Stimulated activated effector memory CD8-positive, alpha-beta T cell treated with anti-CD3 and anti-CD28 coated beads, Interleukin-12 subunit alpha, Interleukin-12 subunit beta, amount 100 ng/mL, for 72 hours (primary cell): Measurements from ENCODE around the gene VEPH1.

ENCODE experiments used
- ATAC-seq: fragments of 150-1000 bp; cut with Tn5 transposase; 2 replicates; pipeline ENCODE4 v1.10.0; 2021
- DNase-seq, 2 donors: peaks; one replicate each; pipeline ENCODE4 v3.0.0; 2021 to 2022; ENCODE audit warnings: low spot score in 2 of 2
- H3K27ac Mint-ChIP-seq: one replicate; pipeline ENCODE4 v1.8.0; 2022; ENCODE audit warnings: mild to moderate bottlenecking, mixed read lengths
- H3K36me3 Mint-ChIP-seq: one replicate; pipeline ENCODE4 v1.8.0; 2022; ENCODE audit warnings: mild to moderate bottlenecking, mixed read lengths
- H3K4me1 Mint-ChIP-seq: one replicate; pipeline ENCODE4 v1.8.0; 2022; ENCODE audit warnings: mixed read lengths
- H3K4me3 Mint-ChIP-seq: one replicate; pipeline ENCODE4 v1.8.0; 2022; ENCODE audit warnings: mild to moderate bottlenecking, mixed read lengths
- H3K9me3 Mint-ChIP-seq: one replicate; pipeline ENCODE4 v1.8.0; 2022; ENCODE audit warnings: mixed read lengths

The VEPH1 gene

GRCh38 chr3:157285141-157285540 is 218.1 kb downstream of the VEPH1 start:
- no peak for DNase-seq
- Mint-ChIP-seq H3K4me3 (no peak overlapping the region), H3K27ac (no peak overlapping the region), H3K36me3 (no peaks in the 10 kb centered on the region), H3K4me1 (no peaks in the 10 kb centered on the region), H3K9me3 (no peaks in the 10 kb centered on the region)
- no peak for ATAC-seq

GRCh38 chr3:157284688-157285087 is 218.5 kb downstream of the VEPH1 start:
- no peaks in the 10 kb centered on the region for H3K9me3 Mint-ChIP-seq

GRCh38 chr3:157282261-157283191 is 220.7 kb downstream of the VEPH1 start:
- no peaks in the 10 kb centered on the region for H3K9me3 Mint-ChIP-seq
- no peaks in the 10 kb centered on the region for H3K36me3 Mint-ChIP-seq
- H3K27ac Mint-ChIP-seq, result no peak overlapping the region
- DNase-seq, result no peak
- H3K4me3 Mint-ChIP-seq, result no peak overlapping the region
- no peak for ATAC-seq
- no peaks in the 10 kb centered on the region for H3K4me1 Mint-ChIP-seq

More at GRCh38 chr3:157284688-157285087, 218.5 kb downstream of the VEPH1 start:
- Mint-ChIP-seq H3K4me1 (no peaks in the 10 kb centered on the region), H3K27ac (no peak overlapping the region), H3K4me3 (no peak overlapping the region), H3K36me3 (no peaks in the 10 kb centered on the region)
- ATAC-seq (no peak), DNase-seq (no peak)

GRCh38 chr3:157280786-157281185 is 222.4 kb downstream of the VEPH1 start:
- ATAC-seq (no peak), DNase-seq (no peak)
- H3K27ac Mint-ChIP-seq, result no peak overlapping the region
- no peaks in the 10 kb centered on the region for H3K36me3 Mint-ChIP-seq
- no peaks in the 10 kb centered on the region for H3K9me3 Mint-ChIP-seq
- no peak overlapping the region for H3K4me3 Mint-ChIP-seq
- H3K4me1 Mint-ChIP-seq, result no peaks in the 10 kb centered on the region

- Mint-ChIP-seq H3K4me1 (no peaks in the 10 kb centered on the region), H3K36me3 (no peaks in the 10 kb centered on the region)
- ATAC-seq, result no peak
Observed at GRCh38 chr3:157280354-157280753, 222.9 kb downstream of the VEPH1 start.

GRCh38 chr3:157279237-157279636 is 224.0 kb downstream of the VEPH1 start:
- H3K36me3 Mint-ChIP-seq, result no peaks in the 10 kb centered on the region
- H3K27ac Mint-ChIP-seq, result no peak overlapping the region
- H3K4me3 Mint-ChIP-seq, result no peak overlapping the region

More at GRCh38 chr3:157280354-157280753, 222.9 kb downstream of the VEPH1 start:
- H3K4me3 Mint-ChIP-seq, result no peak overlapping the region
- DNase-seq, result no peak
- no peak overlapping the region for H3K27ac Mint-ChIP-seq
- H3K9me3 Mint-ChIP-seq, result no peaks in the 10 kb centered on the region

GRCh38 chr3:157276801-157277200 is 226.4 kb downstream of the VEPH1 start:
- Mint-ChIP-seq H3K27ac (no peak overlapping the region), H3K4me3 (no peak overlapping the region), H3K36me3 (no peaks in the 10 kb centered on the region), H3K9me3 (no peaks in the 10 kb centered on the region), H3K4me1 (no peaks in the 10 kb centered on the region)
- DNase-seq (no peak), ATAC-seq (no peak)

More at GRCh38 chr3:157279237-157279636, 224.0 kb downstream of the VEPH1 start:
- DNase-seq (no peak), ATAC-seq (no peak)
- no peaks in the 10 kb centered on the region for H3K9me3 Mint-ChIP-seq
- H3K4me1 Mint-ChIP-seq, result no peaks in the 10 kb centered on the region

GRCh38 chr3:157275832-157276231 is 227.4 kb downstream of the VEPH1 start:
- H3K36me3 Mint-ChIP-seq, result no peaks in the 10 kb centered on the region
- no peak overlapping the region for H3K27ac Mint-ChIP-seq
- ATAC-seq (no peak), DNase-seq (no peak)
- no peak overlapping the region for H3K4me3 Mint-ChIP-seq
- H3K9me3 Mint-ChIP-seq, result no peaks in the 10 kb centered on the region
- H3K4me1 Mint-ChIP-seq, result no peaks in the 10 kb centered on the region

- H3K4me1 Mint-ChIP-seq, result no peaks in the 10 kb centered on the region
- no peak overlapping the region for H3K4me3 Mint-ChIP-seq
- ATAC-seq (no peak), DNase-seq (no peak)
- H3K9me3 Mint-ChIP-seq, result no peaks in the 10 kb centered on the region
- H3K36me3 Mint-ChIP-seq, result no peaks in the 10 kb centered on the region
- H3K27ac Mint-ChIP-seq, result no peak overlapping the region
Observed at GRCh38 chr3:157274644-157275137, 228.5 kb downstream of the VEPH1 start.

GRCh38 chr3:157271283-157271882 is 231.8 kb downstream of the VEPH1 start:
- Mint-ChIP-seq H3K9me3 (no peaks in the 10 kb centered on the region), H3K36me3 (no peaks in the 10 kb centered on the region), H3K4me1 (no peaks in the 10 kb centered on the region), H3K27ac (no peak overlapping the region), H3K4me3 (no peak overlapping the region)
- ATAC-seq (no peak), DNase-seq (no peak)

- Mint-ChIP-seq H3K36me3 (no peaks in the 10 kb centered on the region), H3K27ac (no peak overlapping the region), H3K4me1 (no peaks in the 10 kb centered on the region), H3K9me3 (no peaks in the 10 kb centered on the region), H3K4me3 (no peak overlapping the region)
- ATAC-seq, result no peak
- no peak for DNase-seq
Observed at GRCh38 chr3:157268026-157268425, 235.2 kb downstream of the VEPH1 start.

GRCh38 chr3:157265931-157266330 is 237.3 kb downstream of the VEPH1 start:
- H3K36me3 Mint-ChIP-seq, result no peaks in the 10 kb centered on the region
- DNase-seq (no peak), ATAC-seq (no peak)
- no peaks in the 10 kb centered on the region for H3K9me3 Mint-ChIP-seq
- H3K27ac Mint-ChIP-seq, result no peak overlapping the region
- H3K4me1 Mint-ChIP-seq, result no peaks in the 10 kb centered on the region
- no peak overlapping the region for H3K4me3 Mint-ChIP-seq

- H3K4me3 Mint-ChIP-seq, result no peak overlapping the region
- H3K36me3 Mint-ChIP-seq, result no peaks in the 10 kb centered on the region
- H3K4me1 Mint-ChIP-seq, result no peaks in the 10 kb centered on the region
- ATAC-seq (no peak), DNase-seq (no peak)
- H3K9me3 Mint-ChIP-seq, result no peaks in the 10 kb centered on the region
- H3K27ac Mint-ChIP-seq, result no peak overlapping the region
Observed at GRCh38 chr3:157263027-157263426, 240.2 kb downstream of the VEPH1 start.

- H3K4me1 Mint-ChIP-seq, result no peaks in the 10 kb centered on the region
- no peak overlapping the region for H3K4me3 Mint-ChIP-seq
- ATAC-seq, result no peak
- H3K9me3 Mint-ChIP-seq, result no peaks in the 10 kb centered on the region
- H3K36me3 Mint-ChIP-seq, result no peaks in the 10 kb centered on the region
- H3K27ac Mint-ChIP-seq, result no peak overlapping the region
- DNase-seq, result no peak
Observed at GRCh38 chr3:157261000-157261399, 242.2 kb downstream of the VEPH1 start.

- H3K27ac Mint-ChIP-seq, result no peak overlapping the region
- ATAC-seq, result no peak
- no peak overlapping the region for H3K4me3 Mint-ChIP-seq
- no peaks in the 10 kb centered on the region for H3K4me1 Mint-ChIP-seq
- DNase-seq, result no peak
- H3K9me3 Mint-ChIP-seq, result no peaks in the 10 kb centered on the region
- H3K36me3 Mint-ChIP-seq, result no peaks in the 10 kb centered on the region
Observed at GRCh38 chr3:157259825-157260224, 243.4 kb downstream of the VEPH1 start.

- Mint-ChIP-seq H3K4me3 (no peak overlapping the region), H3K27ac (no peak overlapping the region), H3K4me1 (no peaks in the 10 kb centered on the region), H3K36me3 (no peaks in the 10 kb centered on the region), H3K9me3 (no peaks in the 10 kb centered on the region)
- ATAC-seq (no peak), DNase-seq (no peak)
Observed at GRCh38 chr3:157257101-157257500, 246.1 kb downstream of the VEPH1 start.
